Fibroblast of skin of right biceps (primary cell): ENCODE results near the gene CORO2B.
A peak's percentile ranks its signal among the peaks of the same experiment; 100 is the strongest.
"Not testable (repeated sequence)": the region's sequence is repeated elsewhere in the genome, so short reads cannot be mapped to it uniquely, and the experiment has no call there.

Source experiments
- DNase-seq: peaks from one replicate; pipeline ENCODE4 v3.0.0-alpha.2; 2013

CORO2B gene

GRCh38 chr15:68632101-68632500 is 53.3 kb downstream of the CORO2B start:
- no peak for DNase-seq

DNA sequence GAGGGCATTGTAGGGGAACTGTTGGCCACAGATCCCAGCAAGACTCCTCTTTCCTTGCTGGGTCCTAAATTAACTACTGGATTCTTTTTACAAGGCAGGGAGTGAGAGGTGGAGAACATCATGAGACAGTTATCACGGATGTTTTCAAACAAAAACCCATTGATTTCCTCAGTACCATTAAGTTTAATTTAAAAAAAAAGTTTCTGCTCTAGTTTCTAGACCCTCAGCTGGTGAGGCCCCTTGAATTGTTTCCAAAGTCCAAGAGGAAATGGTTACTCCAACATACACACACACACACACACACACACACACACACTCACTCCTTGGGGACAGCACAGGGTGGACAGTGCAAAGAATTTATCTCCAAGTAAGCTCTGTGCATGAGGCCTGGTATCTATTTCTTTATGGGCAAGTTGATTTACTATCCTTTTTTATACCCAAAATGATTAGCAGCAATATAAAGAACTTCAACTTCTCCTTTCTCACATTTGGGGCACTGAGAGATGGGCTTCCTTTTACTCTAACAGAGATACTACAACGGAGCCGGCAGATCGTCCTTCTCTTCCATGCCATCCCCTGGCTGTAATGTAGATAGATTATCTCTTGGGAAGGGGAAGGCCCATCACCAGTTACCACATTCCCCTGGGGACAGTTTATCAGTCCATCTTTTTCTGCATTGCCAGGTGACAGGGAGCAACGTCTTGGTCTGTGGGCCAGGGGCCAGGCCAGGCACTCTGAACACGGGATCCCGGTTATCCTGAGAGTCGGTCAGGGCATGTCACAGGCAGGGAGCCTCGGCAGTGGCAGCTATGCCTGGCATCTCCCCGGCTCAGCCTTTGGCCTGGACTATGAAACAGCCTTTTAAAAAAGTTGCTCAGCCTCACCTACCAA is 54.7 kb downstream of the CORO2B start:
- DNase-seq: no peak

DNA sequence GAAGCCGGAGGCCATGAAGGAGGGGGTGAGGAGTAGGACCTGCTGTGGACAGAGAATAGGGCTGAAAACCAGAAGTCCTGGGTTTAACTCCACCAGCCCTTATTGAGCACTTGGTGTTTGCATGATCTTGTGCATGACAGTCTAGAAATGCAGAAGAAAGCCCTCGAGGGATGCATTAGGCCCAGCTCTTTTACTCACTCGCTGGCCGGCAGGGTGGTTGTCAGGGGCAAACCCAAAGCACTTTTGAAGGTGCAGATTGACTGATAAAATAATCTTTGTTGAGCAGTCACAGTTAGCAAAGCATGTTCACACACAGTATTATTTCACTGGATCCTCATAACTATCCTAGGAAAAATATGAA is 55.3 kb downstream of the CORO2B start:
- no peak for DNase-seq

DNA sequence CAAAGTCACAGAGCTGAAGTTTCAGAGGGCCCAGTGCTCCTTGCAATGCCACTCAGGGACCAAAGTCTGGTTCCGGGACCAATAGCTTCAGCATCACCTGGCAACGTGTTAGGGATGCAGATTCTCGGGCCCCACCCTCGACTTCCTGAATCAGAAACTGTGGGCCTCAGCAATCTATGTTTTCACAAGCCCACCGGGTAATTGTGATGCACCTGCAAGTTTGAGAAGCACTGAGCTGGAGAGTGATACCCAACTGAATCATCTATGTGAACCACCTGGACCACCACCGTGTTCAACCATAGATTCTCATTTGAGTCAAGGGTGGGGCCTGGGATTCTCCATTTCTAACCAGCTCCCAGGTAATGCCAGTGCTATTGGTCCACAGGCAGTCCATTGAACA is 55.7 kb downstream of the CORO2B start:
- no peak for DNase-seq

DNA sequence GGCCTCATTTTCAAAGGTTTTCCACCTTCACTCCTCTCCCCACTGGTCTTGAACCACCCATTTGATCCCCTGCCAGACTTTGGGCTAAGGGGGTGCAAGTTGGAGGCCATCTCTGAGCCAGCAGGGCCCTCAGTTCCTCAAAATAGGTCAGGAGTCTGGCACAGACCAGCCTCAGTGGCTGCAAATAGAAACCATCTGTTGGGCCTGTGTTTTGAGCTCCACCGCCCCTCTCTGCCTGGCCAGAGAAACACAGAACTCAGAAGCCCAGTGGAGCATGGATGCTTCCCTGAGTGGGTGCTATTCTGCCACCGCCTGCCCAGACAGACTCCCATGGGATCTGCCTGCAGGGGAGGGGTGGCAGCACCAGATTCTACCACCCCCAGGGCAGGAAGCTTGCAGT is 56.3 kb downstream of the CORO2B start:
- no peak for DNase-seq

- no peak for DNase-seq
Measured at GRCh38 chr15:68636256-68636655, 57.5 kb downstream of the CORO2B start.

DNA sequence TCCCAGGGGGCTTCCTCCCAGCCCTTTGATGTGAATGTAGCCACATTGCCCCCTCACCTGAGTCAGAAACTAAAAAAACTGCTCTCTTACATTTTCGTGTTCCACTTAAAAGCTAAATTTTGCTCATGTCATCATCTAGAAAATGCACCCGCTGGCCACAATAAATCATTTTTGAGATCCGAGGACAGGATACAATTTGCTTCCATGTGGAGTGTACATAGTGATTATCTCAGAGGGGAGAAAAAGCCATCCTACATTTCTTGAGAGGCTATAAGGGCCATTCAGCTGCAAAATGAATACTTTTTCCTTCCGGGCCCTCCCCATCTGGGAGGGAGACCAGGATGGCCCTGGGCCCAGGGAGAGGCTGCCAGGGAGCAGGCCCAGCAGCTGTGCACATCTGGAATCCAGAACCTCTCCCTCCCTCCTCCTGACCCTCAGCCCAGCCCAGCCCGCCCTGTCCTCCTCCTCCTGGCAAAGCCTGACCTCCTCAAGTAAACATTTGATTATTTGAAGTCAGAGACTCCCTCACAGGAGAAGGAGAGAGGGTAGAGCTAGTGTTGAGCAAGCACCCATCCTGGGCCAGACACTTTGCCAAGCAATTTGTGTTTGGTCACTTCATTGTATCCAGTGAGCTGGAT is 59.1 kb downstream of the CORO2B start:
- no peak for DNase-seq

- peak; percentile 72 for DNase-seq
Measured at GRCh38 chr15:68638953-68639515, 60.2 kb downstream of the CORO2B start.

DNA sequence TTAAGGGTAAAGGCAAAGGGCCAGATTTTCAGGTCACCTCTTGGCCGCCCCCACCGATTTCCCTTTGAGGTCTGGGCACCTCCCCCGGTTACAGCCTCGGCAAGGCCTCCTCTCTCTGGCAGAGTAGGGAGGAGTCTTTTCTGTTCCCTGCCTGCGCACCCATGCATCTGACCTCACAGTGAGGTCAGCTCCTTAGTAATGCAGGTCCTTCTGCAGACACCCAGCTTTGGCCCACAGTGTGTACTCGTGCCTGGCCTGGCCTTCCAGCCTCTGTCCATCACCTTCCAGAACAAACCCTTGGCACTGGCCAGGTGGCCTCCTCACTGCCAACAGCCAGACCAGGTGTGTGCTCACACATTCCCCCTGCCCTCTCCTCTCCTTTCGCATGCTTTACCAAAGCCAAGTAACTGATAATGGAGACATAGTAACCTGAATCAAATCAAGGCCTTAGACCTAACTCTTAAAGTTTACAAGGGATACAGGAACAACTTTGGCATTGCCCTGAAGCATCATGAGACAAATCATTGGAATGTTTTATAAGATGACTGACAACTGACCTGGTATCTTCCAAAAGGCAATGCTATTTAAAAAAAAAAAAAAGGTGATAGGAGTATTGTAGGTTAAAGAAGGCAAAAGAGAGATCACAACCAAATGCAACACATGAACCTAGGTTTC is 61.3 kb downstream of the CORO2B start:
- no peak for DNase-seq

GRCh38 chr15:68640791-68641331 is 62.1 kb downstream of the CORO2B start:
- no peak for DNase-seq

GRCh38 chr15:68641376-68641775 is 62.6 kb downstream of the CORO2B start:
- no peak for DNase-seq

- peak; percentile 31 for DNase-seq
Measured at GRCh38 chr15:68642491-68642845, 63.7 kb downstream of the CORO2B start.

DNA sequence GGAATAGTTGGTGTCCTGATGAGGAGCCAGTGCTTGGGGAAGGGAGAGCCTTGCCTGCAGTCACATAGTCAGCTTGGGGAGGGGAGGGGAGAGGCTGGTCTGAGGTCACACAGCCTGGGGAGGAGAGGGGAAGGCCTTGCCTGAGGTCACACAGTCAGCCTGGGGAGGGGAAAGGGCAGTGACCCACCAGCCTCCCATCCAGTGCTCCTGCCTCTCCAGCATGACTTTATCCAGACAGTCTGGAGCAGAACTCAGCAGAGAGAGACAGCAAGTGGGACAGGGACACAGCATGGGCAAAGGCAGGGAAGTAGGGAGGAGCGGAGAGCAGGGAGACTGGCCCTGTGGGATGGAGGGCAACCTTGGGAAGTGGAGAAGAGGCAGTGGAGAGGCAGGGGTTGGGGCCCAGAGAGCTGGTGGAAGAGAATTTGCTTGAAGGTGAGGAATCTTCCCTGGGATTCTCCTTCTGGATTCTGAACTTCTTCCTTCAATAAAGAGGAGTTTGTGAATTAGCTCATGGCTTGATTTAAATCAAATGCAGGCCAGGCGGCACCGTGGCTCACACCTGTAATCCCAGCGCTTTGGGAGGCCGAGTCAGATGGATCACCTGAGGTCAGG is 64.5 kb downstream of the CORO2B start:
- DNase-seq: no peak

DNA sequence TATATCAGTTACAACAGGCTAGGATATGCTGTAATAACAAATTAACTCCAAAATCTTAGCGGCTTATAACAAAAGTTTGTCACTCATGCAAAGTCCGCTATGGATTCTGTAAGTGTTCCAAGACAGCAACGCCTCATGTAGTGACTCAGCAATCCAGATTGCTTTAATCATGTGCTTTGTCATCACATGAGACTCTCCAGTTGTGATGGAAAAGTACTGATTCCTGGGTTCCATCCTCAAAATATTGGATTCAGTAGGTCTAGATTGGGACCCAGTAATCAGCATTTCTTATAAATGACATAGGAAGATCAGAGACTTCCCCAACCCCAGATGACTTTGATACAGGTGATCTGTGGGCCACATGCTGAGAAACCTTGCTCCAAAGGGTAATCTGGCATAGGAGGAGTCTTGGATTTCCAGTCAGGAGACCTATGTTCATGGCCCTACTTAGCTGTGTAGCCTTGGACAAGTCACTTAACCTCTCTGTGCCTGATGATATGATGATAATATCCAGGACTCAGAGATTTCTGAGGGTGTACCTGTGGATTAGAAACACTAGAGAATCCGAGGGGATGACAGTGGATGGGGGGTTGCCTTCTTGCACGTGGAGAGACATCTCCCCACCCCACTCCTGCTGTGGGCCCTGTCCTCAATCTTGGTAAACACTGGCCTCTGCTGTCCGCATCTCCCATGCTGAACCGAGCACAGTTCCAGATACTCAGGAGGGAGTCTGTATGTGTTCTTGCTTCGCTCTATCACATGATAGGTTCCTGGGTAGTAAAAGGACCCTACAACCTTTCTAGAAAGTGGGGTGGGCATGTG is 65.5 kb downstream of the CORO2B start:
- peak; percentile 87 for DNase-seq

DNA sequence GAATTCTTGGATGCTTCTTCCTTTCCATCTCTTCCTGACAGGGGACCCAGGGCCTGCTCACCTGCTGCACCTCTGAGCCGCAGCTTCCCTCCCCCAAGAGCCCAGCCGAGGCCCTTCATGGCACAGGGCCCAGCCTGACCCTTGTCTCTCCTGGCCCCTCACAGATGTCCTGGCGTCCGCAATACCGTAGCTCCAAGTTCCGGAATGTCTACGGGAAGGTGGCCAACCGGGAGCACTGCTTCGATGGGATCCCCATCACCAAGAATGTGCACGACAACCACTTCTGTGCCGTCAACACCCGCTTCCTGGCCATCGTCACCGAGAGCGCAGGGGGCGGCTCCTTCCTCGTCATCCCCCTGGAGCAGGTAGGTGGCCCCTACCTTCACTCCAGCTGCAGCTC is 66.2 kb downstream of the CORO2B start:
- no peak for DNase-seq

GRCh38 chr15:68646156-68646555 is 67.4 kb downstream of the CORO2B start:
- no peak for DNase-seq

DNA sequence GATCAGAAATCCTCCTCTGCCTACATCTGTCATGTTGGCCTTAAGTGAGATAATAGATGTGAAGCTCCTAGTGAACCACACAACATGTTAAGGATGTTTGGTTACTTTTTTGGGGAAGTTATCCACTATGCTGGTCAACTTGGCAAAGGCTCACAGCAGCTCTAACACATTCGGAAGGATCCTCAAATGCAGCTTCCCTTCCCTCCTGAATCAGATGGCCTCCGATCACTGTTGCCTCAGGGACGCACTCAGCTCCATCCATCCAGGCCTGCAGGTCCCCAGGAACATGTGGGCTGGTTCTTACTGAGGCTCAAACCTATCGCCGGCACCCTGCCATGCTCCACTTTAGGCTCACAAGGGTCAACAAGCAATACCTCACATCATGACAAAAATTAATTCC is 67.9 kb downstream of the CORO2B start:
- no peak for DNase-seq

- DNase-seq: not testable (repeated sequence)
Measured at GRCh38 chr15:68647361-68647760, 68.6 kb downstream of the CORO2B start.

DNA sequence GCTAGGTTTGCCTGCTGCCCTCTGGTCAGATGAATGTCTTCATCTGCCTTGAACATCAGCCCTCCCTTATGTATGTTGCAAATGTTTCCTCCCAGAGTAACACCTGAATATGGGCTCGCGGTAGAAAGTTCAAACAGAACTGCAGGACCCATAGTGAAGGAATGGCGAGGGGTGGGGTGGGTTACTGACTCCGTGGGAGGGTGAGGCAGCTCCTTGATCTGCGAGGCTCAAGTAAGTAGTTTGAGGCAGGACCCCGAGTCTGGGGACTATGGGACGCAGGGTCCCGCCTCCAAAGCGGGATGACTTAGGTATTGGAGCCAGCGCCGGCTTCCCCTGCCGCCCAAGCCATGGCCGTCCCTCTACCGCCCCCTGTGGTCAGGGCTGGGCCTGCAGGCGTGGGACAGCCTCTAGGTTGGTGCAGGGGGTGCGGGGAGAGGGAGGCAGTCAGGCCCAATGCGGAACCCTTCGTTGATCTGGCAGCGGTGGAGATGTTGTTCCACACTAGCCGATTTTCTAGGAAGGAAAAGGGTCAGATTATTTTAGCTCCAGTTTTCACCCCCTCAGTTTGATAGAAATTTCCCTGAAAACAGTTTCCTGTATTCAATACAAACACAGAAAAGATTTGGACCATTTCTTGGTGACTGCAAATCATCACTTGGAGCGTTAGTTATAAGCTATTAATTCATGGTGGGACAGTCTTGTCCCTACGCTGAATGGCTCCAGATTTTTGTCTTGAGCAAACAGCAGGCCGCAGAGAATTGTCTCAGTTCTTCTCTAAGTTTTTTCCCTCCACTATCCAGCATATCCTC is 72.3 kb downstream of the CORO2B start:
- DNase-seq: peak; percentile 28

GRCh38 chr15:68651916-68652525 is 73.2 kb downstream of the CORO2B start:
- no peak for DNase-seq
